Colonic mucosa (tissue), 4 donors: Measurements from ENCODE around the gene SKAP1. TPM values are rescaled to one million over a fixed set of nuclear protein-coding genes. Genes with fewer than 3 reads are reported as not detected.

ENCODE experiments used
- DNase-seq: peaks from one replicate; pipeline ENCODE4 v3.0.0-alpha.2; 2020
- H3K27ac ChIP-seq: fragments of 200-600 bp; one replicate; pipeline ENCODE4 v1.8.0; 2021
- H3K27me3 ChIP-seq: fragments of 200-600 bp; one replicate; pipeline ENCODE4 v1.8.0; 2021
- H3K36me3 ChIP-seq: fragments of 200-600 bp; one replicate; pipeline ENCODE4 v1.8.0; 2021
- H3K4me1 ChIP-seq: fragments of 200-600 bp; one replicate; pipeline ENCODE4 v1.8.0; 2021; ENCODE audit warnings: mild to moderate bottlenecking
- H3K4me3 ChIP-seq: fragments of 200-600 bp; one replicate; pipeline ENCODE4 v1.8.0; 2021
- H3K9ac ChIP-seq, 2 donors: one replicate each; pipeline ENCODE4 v1.7.0; 2013; ENCODE audit warnings: control low read depth in 2 of 2, low read depth in 2 of 2, low read length in 2 of 2
- H3K9me3 ChIP-seq: fragments of 200-600 bp; one replicate; pipeline ENCODE4 v1.8.0; 2021
- intact Hi-C: fragments of 100-400 bp; cut with DNase I; formaldehyde crosslinking; loops from one replicate; pipeline ENCODE4 v1.14.1; 2022
- total RNA-seq, 2 donors: library from RNA; stranded (reverse); fragmentation: NEBNext Ultra II Directional in 1 of 2; extraction: Animal tissue kit (Norgen Biotek cat#: 25700) in 1 of 2; gene quantifications; one replicate each; pipeline ENCODE4 v1.2.1, GENCODE V29; 2021
- TF ChIP-seq, protein P1 (sequence below): fragments of 200-600 bp; IDR thresholded peaks from one replicate; pipeline ENCODE4 v1.8.0; 2022; ENCODE audit warnings: antibody characterized with exemption, mild to moderate bottlenecking
- donor health status: healthy.
- donor health status: DM: no; HTN: no; CAD: no.
- donor health status: DM: no; HTN: no; CAD: no.

The SKAP1 gene
- total RNA-seq, 2 donors from 2014 or later: 1.2 to 2.1 TPM

DNA sequence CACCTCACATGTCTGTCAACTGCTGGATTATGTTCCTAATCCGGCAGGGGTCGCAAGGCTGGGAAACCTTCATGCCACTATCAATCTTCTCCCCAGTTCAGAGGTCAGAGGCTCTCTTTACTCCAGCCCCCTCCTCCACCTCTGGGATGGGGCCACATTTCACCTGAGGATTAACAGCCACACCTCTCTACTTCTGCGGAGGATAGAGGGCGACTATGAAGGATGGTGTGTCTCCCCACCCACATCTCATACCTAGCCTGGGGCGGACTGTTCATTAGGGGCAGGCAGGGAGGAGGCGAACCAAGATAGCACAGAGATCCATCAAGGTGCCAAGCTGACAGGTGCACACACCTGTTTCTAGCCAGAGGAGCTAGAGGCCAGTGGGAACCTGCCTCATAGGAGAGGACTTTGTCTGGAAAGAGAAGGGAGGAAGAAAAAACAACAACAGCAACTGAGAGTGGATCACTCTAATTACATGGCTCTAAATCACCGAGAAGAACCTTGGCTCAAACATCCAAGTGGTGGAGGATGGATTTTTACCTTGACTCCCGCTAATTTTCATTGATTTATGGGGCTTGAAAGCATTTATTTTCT, 41.9 kb upstream of the SKAP1 start:
- intact Hi-C loops: no loop called here
- TF ChIP-seq, protein P1, sequence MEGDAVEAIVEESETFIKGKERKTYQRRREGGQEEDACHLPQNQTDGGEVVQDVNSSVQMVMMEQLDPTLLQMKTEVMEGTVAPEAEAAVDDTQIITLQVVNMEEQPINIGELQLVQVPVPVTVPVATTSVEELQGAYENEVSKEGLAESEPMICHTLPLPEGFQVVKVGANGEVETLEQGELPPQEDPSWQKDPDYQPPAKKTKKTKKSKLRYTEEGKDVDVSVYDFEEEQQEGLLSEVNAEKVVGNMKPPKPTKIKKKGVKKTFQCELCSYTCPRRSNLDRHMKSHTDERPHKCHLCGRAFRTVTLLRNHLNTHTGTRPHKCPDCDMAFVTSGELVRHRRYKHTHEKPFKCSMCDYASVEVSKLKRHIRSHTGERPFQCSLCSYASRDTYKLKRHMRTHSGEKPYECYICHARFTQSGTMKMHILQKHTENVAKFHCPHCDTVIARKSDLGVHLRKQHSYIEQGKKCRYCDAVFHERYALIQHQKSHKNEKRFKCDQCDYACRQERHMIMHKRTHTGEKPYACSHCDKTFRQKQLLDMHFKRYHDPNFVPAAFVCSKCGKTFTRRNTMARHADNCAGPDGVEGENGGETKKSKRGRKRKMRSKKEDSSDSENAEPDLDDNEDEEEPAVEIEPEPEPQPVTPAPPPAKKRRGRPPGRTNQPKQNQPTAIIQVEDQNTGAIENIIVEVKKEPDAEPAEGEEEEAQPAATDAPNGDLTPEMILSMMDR: no peak
- H3K9ac ChIP-seq: no peak overlapping the region
- no peak for DNase-seq
- H3K4me3 ChIP-seq: no peak overlapping the region
- H3K27me3 ChIP-seq: no peaks in the 10 kb centered on the region
- no peaks in the 10 kb centered on the region for H3K36me3 ChIP-seq
- H3K9me3 ChIP-seq: no peaks in the 10 kb centered on the region
- H3K4me1 ChIP-seq: no peaks in the 10 kb centered on the region
- H3K27ac ChIP-seq: no peak overlapping the region

DNA sequence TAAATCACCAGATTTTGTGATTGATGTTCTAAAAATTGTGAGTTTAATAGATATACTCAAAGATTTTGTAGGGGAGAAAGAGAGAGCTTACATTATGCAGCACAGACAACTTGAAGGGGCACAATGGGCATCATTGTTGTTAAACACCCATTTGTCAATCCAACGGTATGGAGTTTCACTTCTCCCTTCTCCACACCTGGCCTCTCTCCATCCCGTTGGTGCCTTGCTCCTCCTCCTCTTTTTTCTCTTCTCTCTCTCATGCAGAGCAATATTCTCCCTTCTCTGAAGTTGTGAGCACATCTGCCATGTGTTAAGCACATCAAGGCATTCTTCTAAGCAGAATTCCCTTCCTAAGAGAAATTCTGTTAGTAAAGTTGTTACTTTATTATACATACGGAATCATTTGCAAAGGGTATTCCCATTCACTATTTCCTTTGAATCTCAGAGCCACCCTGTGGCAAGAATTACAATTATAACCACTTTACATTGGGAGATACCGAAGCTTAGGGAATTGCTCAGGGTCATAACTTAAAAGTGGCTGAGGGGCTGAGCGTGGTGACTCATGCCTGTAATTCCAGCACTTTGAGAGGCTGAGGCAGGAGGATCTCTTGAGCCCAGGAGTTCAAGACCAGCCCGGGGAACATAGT, 40.5 kb upstream of the SKAP1 start:
- no peak for DNase-seq
- Histone ChIP-seq H3K4me1 (no peaks in the 10 kb centered on the region), H3K9me3 (no peaks in the 10 kb centered on the region), H3K27ac (no peak overlapping the region), H3K27me3 (no peaks in the 10 kb centered on the region), H3K4me3 (no peak overlapping the region), H3K9ac (no peak overlapping the region), H3K36me3 (no peaks in the 10 kb centered on the region)
- TF ChIP-seq, protein P1: no peak
- intact Hi-C loops: no loop called here

DNA sequence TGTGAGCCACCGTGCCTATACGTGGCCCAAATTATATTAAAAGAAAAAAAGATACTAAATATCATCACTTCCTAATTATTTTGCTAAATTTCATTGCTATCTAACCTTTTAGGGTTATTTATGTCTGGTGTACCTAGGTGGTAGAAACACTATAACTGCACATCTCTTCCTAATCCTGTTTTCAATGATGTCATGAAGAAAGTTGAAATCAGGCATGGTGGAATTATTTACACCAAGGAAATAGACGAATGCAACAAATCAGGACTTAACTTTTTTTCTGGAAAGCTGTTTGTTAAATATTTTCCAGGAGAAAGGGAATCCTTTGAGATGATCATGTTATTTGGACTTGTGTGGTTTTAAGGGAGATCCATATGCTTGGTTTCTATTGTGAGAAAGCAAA, 39.2 kb upstream of the SKAP1 start:
- no peaks in the 10 kb centered on the region for H3K9me3 ChIP-seq
- intact Hi-C loops: no loop called here
- TF ChIP-seq, protein P1: no peak
- no peaks in the 10 kb centered on the region for H3K27me3 ChIP-seq
- H3K36me3 ChIP-seq: no peaks in the 10 kb centered on the region
- no peaks in the 10 kb centered on the region for H3K4me1 ChIP-seq
- no peak overlapping the region for H3K4me3 ChIP-seq
- H3K9ac ChIP-seq: no peak overlapping the region
- DNase-seq: no peak
- H3K27ac ChIP-seq: no peak overlapping the region

DNA sequence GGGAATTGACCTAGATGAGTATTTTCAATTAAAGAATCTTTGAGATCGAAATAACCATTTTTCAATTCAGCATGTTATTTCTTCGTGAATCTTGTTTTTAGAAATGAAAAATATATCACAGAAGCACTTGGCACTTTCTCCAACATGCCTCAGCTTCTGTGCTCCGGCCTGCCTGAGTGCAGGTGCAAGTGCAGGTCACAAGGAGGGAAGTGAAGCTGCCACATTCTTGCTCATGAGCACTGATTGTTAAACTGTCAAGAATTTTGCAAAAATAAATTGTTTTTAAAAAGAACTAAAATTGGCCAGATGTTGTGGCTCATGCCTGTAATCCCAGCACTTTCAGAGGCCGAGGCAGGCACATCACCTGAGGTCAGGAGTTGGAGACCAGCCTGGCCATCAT, 38.3 kb upstream of the SKAP1 start:
- H3K36me3 ChIP-seq: no peaks in the 10 kb centered on the region

DNA sequence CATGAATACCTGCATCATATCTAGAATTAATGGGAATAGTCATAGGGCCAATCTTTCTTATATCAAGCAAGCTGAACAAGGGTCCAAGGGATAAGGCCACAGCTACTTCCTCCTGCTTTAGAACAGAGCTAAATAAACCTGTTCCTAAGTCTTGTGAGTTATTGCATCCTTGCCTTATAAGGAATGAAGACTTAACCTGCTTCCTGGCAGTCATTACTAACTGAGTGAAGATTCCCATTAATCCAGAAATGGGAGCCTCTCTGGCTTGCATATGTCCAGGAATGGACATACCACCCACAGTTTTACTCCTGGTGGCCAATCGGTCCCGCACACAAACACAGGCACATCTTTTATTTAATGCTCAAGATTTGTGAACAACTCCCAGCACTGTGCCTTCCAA, 35.9 kb upstream of the SKAP1 start:
- H3K9ac ChIP-seq: no peak overlapping the region
- no peak for DNase-seq
- intact Hi-C loops: no loop called here
- H3K27ac ChIP-seq: no peak overlapping the region
- no peaks in the 10 kb centered on the region for H3K9me3 ChIP-seq
- no peaks in the 10 kb centered on the region for H3K4me1 ChIP-seq
- no peaks in the 10 kb centered on the region for H3K36me3 ChIP-seq
- no peak overlapping the region for H3K4me3 ChIP-seq
- no peaks in the 10 kb centered on the region for H3K27me3 ChIP-seq
- TF ChIP-seq, protein P1: no peak

More for the DNA sequence above, 38.3 kb upstream of the SKAP1 start:
- Histone ChIP-seq H3K27me3 (no peaks in the 10 kb centered on the region), H3K27ac (no peak overlapping the region), H3K4me3 (no peak overlapping the region), H3K9ac (no peak overlapping the region), H3K4me1 (no peaks in the 10 kb centered on the region), H3K9me3 (no peaks in the 10 kb centered on the region)
- DNase-seq: no peak
- TF ChIP-seq, protein P1: no peak
- intact Hi-C loops: no loop called here
